ENCODE data around the gene EFNA4. TPM values are rescaled to one million over a fixed set of nuclear protein-coding genes. Genes with fewer than 3 reads are reported as not detected.
"Not testable (repeated sequence)": the region's sequence is repeated elsewhere in the genome, so short reads cannot be mapped to it uniquely, and the experiment has no call there.

The EFNA4 gene
- total and polyA plus RNA-seq, 9 of the 15 experiments (the other 6 are each of a cell fraction or from before 2014, with no cell fraction given): 0.68 to 7.4 (median 6.1) TPM

- intact Hi-C loops (cut with micrococcal nuclease); H2AFZ ChIP-seq (ENCODE audit: low read depth, low read length); H3K27ac ChIP-seq (ENCODE audit: extremely low read depth, low read depth, low read length); in situ Hi-C loops (cut with MboI); H3K9ac ChIP-seq (ENCODE audit: insufficient read depth in 1 of 2, low read depth in 2 of 2, low read length in 2 of 2); H3K27me3 ChIP-seq (ENCODE audit: control insufficient read depth in 2 of 2, insufficient read depth in 2 of 2, low read length in 2 of 2); H3K79me2 ChIP-seq (ENCODE audit: control insufficient read depth, insufficient read depth, low read length); H3K4me3 ChIP-seq; CTCF ChIA-PET (ENCODE audit: low intra/inter-chr PET ratio); H3K9me1 ChIP-seq (ENCODE audit: control insufficient read depth, insufficient read depth, low read length); H3K4me2 ChIP-seq (ENCODE audit: insufficient read depth, low read length); ATAC-seq; DNase-seq (ENCODE audit: extremely low read depth in 1 of 4, low spot score in 3 of 4); BruUV-seq (replicated peaks); H3K36me3 ChIP-seq (ENCODE audit: control insufficient read depth, insufficient read depth, low read length); H4K20me1 ChIP-seq (replicated peaks; ENCODE audit: control insufficient read depth, insufficient read depth, low read length); FAIRE-seq; H3K9me3 ChIP-seq (replicated peaks; ENCODE audit: control insufficient read depth, insufficient read depth, low read depth, low read length): not testable (repeated sequence)
- WGBS (ENCODE audit: insufficient coverage, low coverage, missing lambda C conversion rate): 60% methylated on average over 6 of the region's 7 CpGs
- POLR2A ChIA-PET: interaction anchor here (1.0 kb wide), 1 partner anchor 16 kb away, joined by 3 read pairs; no protein-coding TSS in a partner anchor
- peaks cover 10 to 19% of the 10 kb centered on the region in 2 experiments; a peak in 4 of 5 replicates for H3K4me1 ChIP-seq (replicated peaks in 1 of 2; ENCODE audit: control insufficient read depth in 2 of 2, insufficient read depth in 2 of 2, low read length in 2 of 2)
Measured at GRCh38 chr1:155118090-155118489, 54.5 kb downstream of the EFNA4 start.

Other genes starting within 250 kb of the EFNA4 start
Only the 7 nearest of the 26 such genes appear.
- 0.24 and 0.86 TPM in 2 replicates for gene LENEP, start 70.2 kb upstream of the EFNA4 start, total RNA-seq (2014; rRNA removed)
- 0.47 TPM in 1 of 2 replicates, not detected in the other for gene LENEP, start 70.2 kb upstream of the EFNA4 start, total RNA-seq (2014; rRNA removed; fragmentation: Illumina TruSeq; extraction: Trizol)
- 0.45 and 0.87 TPM in 2 replicates for gene LENEP, start 70.2 kb upstream of the EFNA4 start, total RNA-seq (2015; rRNA removed; fragmentation: Illumina TruSeq; extraction: Trizol)
- 0.56 TPM in 1 of 2 replicates, not detected in the other for gene LENEP, start 70.2 kb upstream of the EFNA4 start, total RNA-seq (2021)
- gene LENEP, start 70.2 kb upstream of the EFNA4 start, polyA plus RNA-seq (2011; rRNA removed): not detected in 2 replicates
- gene LENEP, start 70.2 kb upstream of the EFNA4 start, polyA plus RNA-seq (2014; fragmentation: Illumina TruSeq; extraction: Trizol): not detected in 2 replicates
- gene LENEP, start 70.2 kb upstream of the EFNA4 start, polyA plus RNA-seq (2014; fragmentation: Nextera tagmentation; extraction: Ambion mirVana): not detected
- 0.23 and 0.35 TPM in 2 replicates for gene LENEP, start 70.2 kb upstream of the EFNA4 start, polyA plus RNA-seq (2014; rRNA removed)
- gene ZBTB7B, start 60.9 kb upstream of the EFNA4 start, total RNA-seq (2014; rRNA removed): 31.3 and 40.6 TPM in 2 replicates
- gene ZBTB7B, start 60.9 kb upstream of the EFNA4 start, total RNA-seq (2014; rRNA removed; fragmentation: Illumina TruSeq; extraction: Trizol): 6.7 and 6.9 TPM in 2 replicates
- gene ZBTB7B, start 60.9 kb upstream of the EFNA4 start, total RNA-seq (2015; rRNA removed; fragmentation: Illumina TruSeq; extraction: Trizol): 21.9 and 23.3 TPM in 2 replicates
- 46.5 and 48.2 TPM in 2 replicates for gene ZBTB7B, start 60.9 kb upstream of the EFNA4 start, total RNA-seq (2021)
- gene ZBTB7B, start 60.9 kb upstream of the EFNA4 start, polyA plus RNA-seq (2011; rRNA removed): 15.2 and 22.8 TPM in 2 replicates
- gene ZBTB7B, start 60.9 kb upstream of the EFNA4 start, polyA plus RNA-seq (2014; fragmentation: Illumina TruSeq; extraction: Trizol): 13.5 and 25.7 TPM in 2 replicates
- under 1 TPM; 0.04 to 0.08 TPM for gene ZBTB7B, start 60.9 kb upstream of the EFNA4 start, polyA plus RNA-seq (2014; fragmentation: Nextera tagmentation; extraction: Ambion mirVana)
- 23.2 and 28.7 TPM in 2 replicates for gene ZBTB7B, start 60.9 kb upstream of the EFNA4 start, polyA plus RNA-seq (2014; rRNA removed)
- 0.12 TPM in 1 of 2 replicates, not detected in the other for gene DCST2, start 30.0 kb upstream of the EFNA4 start, total RNA-seq (2014; rRNA removed)
- 0.11 TPM in 1 of 2 replicates, not detected in the other for gene DCST2, start 30.0 kb upstream of the EFNA4 start, total RNA-seq (2014; rRNA removed; fragmentation: Illumina TruSeq; extraction: Trizol)
- 0.11 TPM in 1 of 2 replicates, not detected in the other for gene DCST2, start 30.0 kb upstream of the EFNA4 start, total RNA-seq (2015; rRNA removed; fragmentation: Illumina TruSeq; extraction: Trizol)
- gene DCST2, start 30.0 kb upstream of the EFNA4 start, total RNA-seq (2021): 0.09 and 0.40 TPM in 2 replicates
- 0.49 and 1.1 TPM in 2 replicates for gene DCST2, start 30.0 kb upstream of the EFNA4 start, polyA plus RNA-seq (2011; rRNA removed)
- 0.10 TPM in 1 of 2 replicates, not detected in the other for gene DCST2, start 30.0 kb upstream of the EFNA4 start, polyA plus RNA-seq (2014; fragmentation: Illumina TruSeq; extraction: Trizol)
- not detected for gene DCST2, start 30.0 kb upstream of the EFNA4 start, polyA plus RNA-seq (2014; fragmentation: Nextera tagmentation; extraction: Ambion mirVana)
- 0.22 and 0.37 TPM in 2 replicates for gene DCST2, start 30.0 kb upstream of the EFNA4 start, polyA plus RNA-seq (2014; rRNA removed)
- gene DCST1, start 29.9 kb upstream of the EFNA4 start, total RNA-seq (2014; rRNA removed): not detected in 2 replicates
- not detected in 2 replicates for gene DCST1, start 29.9 kb upstream of the EFNA4 start, total RNA-seq (2014; rRNA removed; fragmentation: Illumina TruSeq; extraction: Trizol)
- not detected in 2 replicates for gene DCST1, start 29.9 kb upstream of the EFNA4 start, total RNA-seq (2015; rRNA removed; fragmentation: Illumina TruSeq; extraction: Trizol)
- gene DCST1, start 29.9 kb upstream of the EFNA4 start, total RNA-seq (2021): not detected in 2 replicates
- gene DCST1, start 29.9 kb upstream of the EFNA4 start, polyA plus RNA-seq (2011; rRNA removed): not detected in 2 replicates
- gene DCST1, start 29.9 kb upstream of the EFNA4 start, polyA plus RNA-seq (2014; fragmentation: Illumina TruSeq; extraction: Trizol): not detected in 2 replicates
- not detected for gene DCST1, start 29.9 kb upstream of the EFNA4 start, polyA plus RNA-seq (2014; fragmentation: Nextera tagmentation; extraction: Ambion mirVana)
- gene DCST1, start 29.9 kb upstream of the EFNA4 start, polyA plus RNA-seq (2014; rRNA removed): not detected in 2 replicates
- 35.9 and 61.0 TPM in 2 replicates for gene ADAM15, start 12.4 kb upstream of the EFNA4 start, total RNA-seq (2014; rRNA removed)
- gene ADAM15, start 12.4 kb upstream of the EFNA4 start, total RNA-seq (2014; rRNA removed; fragmentation: Illumina TruSeq; extraction: Trizol): 10.1 and 15.2 TPM in 2 replicates
- gene ADAM15, start 12.4 kb upstream of the EFNA4 start, total RNA-seq (2015; rRNA removed; fragmentation: Illumina TruSeq; extraction: Trizol): 34.3 and 35.4 TPM in 2 replicates
- 67.8 and 72.3 TPM in 2 replicates for gene ADAM15, start 12.4 kb upstream of the EFNA4 start, total RNA-seq (2021)
- gene ADAM15, start 12.4 kb upstream of the EFNA4 start, polyA plus RNA-seq (2011; rRNA removed): 29.8 and 54.7 TPM in 2 replicates
- gene ADAM15, start 12.4 kb upstream of the EFNA4 start, polyA plus RNA-seq (2014; fragmentation: Illumina TruSeq; extraction: Trizol): 32.8 and 39.7 TPM in 2 replicates
- gene ADAM15, start 12.4 kb upstream of the EFNA4 start, polyA plus RNA-seq (2014; fragmentation: Nextera tagmentation; extraction: Ambion mirVana): 1 to 10 TPM in 1 of 2 experiments, under 1 TPM in 1; 0.69 to 2.6 TPM
- 53.2 and 66.2 TPM in 2 replicates for gene ADAM15, start 12.4 kb upstream of the EFNA4 start, polyA plus RNA-seq (2014; rRNA removed)
- 4.5 and 8.6 TPM in 2 replicates for gene EFNA3, start 15.1 kb downstream of the EFNA4 start, total RNA-seq (2014; rRNA removed)
- 1.7 and 3.3 TPM in 2 replicates for gene EFNA3, start 15.1 kb downstream of the EFNA4 start, total RNA-seq (2014; rRNA removed; fragmentation: Illumina TruSeq; extraction: Trizol)
- gene EFNA3, start 15.1 kb downstream of the EFNA4 start, total RNA-seq (2015; rRNA removed; fragmentation: Illumina TruSeq; extraction: Trizol): 4.7 and 4.9 TPM in 2 replicates
- 6.2 and 7.1 TPM in 2 replicates for gene EFNA3, start 15.1 kb downstream of the EFNA4 start, total RNA-seq (2021)
- gene EFNA3, start 15.1 kb downstream of the EFNA4 start, polyA plus RNA-seq (2011; rRNA removed): 7.3 and 10.9 TPM in 2 replicates
- 7.9 and 9.3 TPM in 2 replicates for gene EFNA3, start 15.1 kb downstream of the EFNA4 start, polyA plus RNA-seq (2014; fragmentation: Illumina TruSeq; extraction: Trizol)
- under 1 TPM; 0.59 to 0.63 TPM for gene EFNA3, start 15.1 kb downstream of the EFNA4 start, polyA plus RNA-seq (2014; fragmentation: Nextera tagmentation; extraction: Ambion mirVana)
- gene EFNA3, start 15.1 kb downstream of the EFNA4 start, polyA plus RNA-seq (2014; rRNA removed): 4.8 and 6.8 TPM in 2 replicates
- 2.5 and 2.6 TPM in 2 replicates for gene EFNA1, start 64.1 kb downstream of the EFNA4 start, total RNA-seq (2014; rRNA removed)
- gene EFNA1, start 64.1 kb downstream of the EFNA4 start, total RNA-seq (2014; rRNA removed; fragmentation: Illumina TruSeq; extraction: Trizol): 1.9 and 2.1 TPM in 2 replicates
- gene EFNA1, start 64.1 kb downstream of the EFNA4 start, total RNA-seq (2015; rRNA removed; fragmentation: Illumina TruSeq; extraction: Trizol): 3.3 and 3.7 TPM in 2 replicates
- gene EFNA1, start 64.1 kb downstream of the EFNA4 start, total RNA-seq (2021): 2.6 and 2.7 TPM in 2 replicates
- gene EFNA1, start 64.1 kb downstream of the EFNA4 start, polyA plus RNA-seq (2011; rRNA removed): 9.3 and 14.1 TPM in 2 replicates
- 3.0 and 3.5 TPM in 2 replicates for gene EFNA1, start 64.1 kb downstream of the EFNA4 start, polyA plus RNA-seq (2014; fragmentation: Illumina TruSeq; extraction: Trizol)
- 1 to 10 TPM; 3.7 TPM for gene EFNA1, start 64.1 kb downstream of the EFNA4 start, polyA plus RNA-seq (2014; fragmentation: Nextera tagmentation; extraction: Ambion mirVana)
- gene EFNA1, start 64.1 kb downstream of the EFNA4 start, polyA plus RNA-seq (2014; rRNA removed): 2.8 and 5.3 TPM in 2 replicates

Measured in K562 (cell line).